Hematopoietic multipotent progenitor cell treated with erythropoietin and hydrocortisone succinate and interleukin-3 and kit ligand, for 8 days (in vitro differentiated cells): ENCODE measurements around the gene HPS6.

Source experiments
- DNase-seq: peaks from one replicate; pipeline ENCODE4 v3.0.0-alpha.2; 2015

Gene HPS6

DNA sequence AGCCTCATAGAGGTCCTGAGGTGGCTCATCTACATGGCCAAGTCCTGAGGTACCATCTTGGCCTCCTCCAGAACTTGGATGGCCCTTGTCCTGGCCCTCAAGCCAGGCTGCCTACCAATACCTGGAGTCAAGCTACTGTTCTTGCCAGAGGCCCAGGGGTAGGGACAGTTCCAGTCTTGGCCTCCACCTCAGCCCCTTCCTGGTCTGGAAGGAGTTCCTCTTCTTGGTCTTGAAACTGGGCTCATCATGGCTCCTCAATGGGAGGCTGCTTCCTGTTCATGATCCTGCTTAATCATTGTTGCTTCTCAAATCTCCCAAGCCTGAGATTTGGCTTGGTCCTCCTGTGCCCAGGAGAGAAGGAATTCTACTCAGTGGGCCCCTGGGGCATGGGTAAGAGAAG lies 3.9 kb downstream of the HPS6 start:
- no peak for DNase-seq

DNA sequence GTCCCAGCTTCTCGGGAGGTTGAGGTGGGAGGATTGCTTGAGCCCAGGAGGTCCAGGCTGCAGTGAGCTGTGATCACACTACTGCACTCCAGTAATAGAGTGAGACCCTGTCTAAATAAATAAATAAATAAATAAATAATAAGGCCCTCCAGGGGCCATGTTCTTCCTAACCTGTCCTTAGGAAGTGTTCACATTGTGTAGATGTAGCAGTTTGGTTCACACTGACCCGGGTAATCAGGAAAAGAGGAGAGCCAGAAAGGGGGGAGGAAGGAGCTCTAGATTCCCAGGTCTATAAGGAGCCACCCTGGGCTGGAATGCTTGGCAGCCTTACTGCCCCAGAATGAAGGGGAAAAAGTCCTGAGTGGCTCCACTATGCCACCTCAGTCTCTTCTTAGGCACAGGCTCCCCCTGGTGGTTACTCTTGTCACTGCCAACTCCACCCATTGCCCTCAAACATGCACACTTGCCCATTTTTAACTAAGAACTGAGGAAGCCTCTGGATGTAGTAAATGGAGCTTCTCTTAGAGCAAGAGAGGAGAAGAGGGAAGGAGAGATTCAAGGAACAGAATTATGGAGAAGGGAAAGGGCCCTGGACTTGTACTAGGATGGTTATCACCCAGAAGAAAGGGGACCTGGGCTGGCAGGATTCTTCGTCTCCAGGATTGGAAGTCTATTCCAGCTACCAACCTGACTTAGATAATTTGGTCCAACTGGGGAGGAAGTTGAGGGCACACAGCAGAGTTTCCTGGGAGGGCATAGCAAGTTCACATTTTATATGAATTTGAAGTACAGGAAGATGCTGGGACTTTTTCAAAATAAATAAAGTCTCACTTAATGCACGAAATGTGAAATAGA lies 7.8 kb downstream of the HPS6 start:
- DNase-seq: peak; percentile 86

DNA sequence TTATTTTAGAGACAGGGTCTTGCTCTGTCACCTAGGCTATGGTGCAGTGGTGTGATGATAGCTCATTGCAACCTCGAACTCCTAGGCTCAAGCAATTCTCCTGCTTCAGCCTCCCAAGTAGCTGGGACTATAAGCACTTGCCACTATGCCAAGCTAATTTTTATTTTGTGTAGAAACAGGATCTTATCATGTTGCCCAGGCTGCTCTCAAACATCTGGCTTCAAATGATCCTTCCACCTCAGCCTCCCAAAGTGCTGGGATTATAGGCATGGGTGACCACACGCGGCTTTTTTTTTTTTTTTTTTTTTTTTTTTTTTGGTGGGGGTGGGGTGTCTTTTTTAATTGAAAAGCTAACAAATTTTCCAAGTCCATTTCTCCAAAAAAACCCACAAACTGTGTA lies 18.4 kb downstream of the HPS6 start:
- peak; percentile 89 for DNase-seq

DNA sequence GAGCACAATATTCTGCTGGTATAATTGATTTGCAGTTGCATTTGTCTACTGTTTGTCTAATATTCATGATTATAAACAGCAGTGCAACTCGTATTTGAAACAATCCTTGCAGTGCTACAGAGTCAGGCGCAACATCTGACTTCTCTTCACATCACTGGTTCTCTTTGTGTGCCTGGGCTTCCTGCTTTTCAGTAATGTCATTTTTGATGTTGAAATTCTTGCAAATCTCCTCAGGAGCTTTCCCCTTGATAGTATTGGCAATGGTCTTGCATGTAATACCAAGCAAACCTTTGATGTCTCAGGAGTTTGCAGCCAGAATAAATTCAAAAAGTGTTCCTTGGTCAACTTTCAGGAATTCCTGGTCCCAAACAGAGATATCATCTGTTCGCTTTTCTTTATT lies 20.2 kb downstream of the HPS6 start:
- DNase-seq: no peak

DNA sequence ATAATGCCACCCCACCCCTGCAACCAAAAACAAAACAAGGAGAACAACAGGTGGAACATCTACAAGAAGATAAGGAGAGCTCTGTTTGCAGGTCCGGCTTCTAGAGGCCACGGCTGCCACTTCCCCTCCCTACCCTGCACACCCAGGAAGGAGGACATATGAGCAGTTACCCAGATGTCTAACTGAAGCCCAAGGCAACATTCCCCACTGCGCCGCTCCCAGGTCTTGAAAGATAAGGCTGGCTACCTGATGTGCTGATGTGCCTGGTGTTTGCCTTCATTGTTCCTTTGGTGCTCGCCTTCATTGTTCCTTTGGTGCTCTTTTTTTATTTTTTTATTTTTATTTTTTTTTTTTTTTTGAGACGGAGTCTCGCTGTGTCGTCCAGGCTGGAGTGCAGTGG lies 21.0 kb downstream of the HPS6 start:
- DNase-seq: peak; percentile 39

DNA sequence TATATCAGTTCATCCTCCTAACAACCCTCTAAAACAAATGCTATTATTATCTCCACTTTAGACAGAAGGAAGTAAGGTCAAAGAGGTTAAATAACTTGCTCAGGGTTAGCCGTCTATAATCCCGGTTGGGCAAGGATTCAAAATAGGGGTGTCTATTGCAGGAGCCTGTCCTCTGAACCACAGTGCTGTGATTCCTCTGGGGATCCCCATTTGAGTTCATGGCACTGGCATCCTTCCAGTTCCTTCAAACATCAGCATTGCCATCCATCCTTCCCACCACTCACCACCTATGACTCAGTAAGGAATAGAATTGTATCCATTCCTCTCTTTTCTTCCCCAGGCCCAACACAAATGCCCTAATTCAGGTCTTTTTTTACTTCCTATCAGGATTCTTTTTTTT lies 25.6 kb downstream of the HPS6 start:
- no peak for DNase-seq

DNA sequence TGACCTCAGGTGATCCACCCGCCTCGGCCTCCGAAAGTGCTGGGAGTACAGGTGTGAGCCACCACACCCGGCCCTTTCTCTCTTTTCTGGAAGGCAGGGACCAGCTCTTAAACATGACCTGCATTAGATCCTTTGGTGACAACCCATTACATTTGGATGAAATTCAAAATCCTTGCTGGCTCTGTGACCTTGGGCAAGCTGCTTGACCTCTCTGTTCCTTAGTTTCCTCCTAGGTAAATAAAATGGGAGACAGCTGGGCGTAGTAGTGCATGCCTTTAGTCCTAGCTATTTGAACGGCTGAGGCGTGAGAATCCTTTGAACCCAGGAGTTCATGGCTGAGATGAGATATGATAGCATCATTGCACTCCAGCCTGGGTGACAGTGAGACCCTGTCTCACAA lies 31.3 kb downstream of the HPS6 start:
- DNase-seq: no peak

DNA sequence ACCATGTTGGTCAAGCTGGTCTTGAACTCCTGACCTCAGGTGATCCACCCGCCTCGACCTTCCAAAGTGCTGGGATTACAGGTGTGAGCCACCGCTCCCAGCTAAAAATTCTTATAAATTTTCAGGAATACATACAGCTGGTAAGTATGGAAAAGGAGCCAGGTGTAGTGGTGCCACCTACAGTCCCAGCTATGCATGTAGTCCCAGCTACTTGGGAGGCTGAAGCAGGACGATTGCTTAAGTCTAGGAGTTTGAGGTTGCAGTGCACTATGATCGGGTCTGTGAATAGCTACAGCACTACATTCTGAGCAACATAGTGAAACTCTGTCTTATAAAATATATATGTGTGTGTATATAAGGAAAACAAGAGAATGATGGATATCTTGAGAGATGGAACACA lies 36.0 kb downstream of the HPS6 start:
- DNase-seq: no peak

DNA sequence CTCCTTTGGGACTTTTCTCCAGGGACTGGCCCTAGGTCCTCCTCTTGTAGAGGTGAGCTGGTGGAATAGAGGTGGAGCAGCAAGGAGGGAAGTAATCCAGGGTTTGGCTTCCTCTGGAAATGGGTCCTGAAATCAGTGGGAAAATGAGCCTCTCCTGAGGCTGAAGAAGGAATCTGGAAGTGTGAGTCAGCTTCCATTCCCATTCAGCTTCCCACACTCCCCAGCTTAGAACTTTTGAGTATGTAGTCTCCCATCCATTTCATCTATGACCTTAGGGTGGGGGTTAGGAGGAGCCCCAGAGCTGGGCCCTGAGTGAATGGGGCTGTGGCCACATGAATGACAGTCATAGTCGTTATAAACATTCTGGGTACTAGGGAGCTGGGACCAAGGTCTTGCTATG lies 37.3 kb downstream of the HPS6 start:
- no peak for DNase-seq

DNA sequence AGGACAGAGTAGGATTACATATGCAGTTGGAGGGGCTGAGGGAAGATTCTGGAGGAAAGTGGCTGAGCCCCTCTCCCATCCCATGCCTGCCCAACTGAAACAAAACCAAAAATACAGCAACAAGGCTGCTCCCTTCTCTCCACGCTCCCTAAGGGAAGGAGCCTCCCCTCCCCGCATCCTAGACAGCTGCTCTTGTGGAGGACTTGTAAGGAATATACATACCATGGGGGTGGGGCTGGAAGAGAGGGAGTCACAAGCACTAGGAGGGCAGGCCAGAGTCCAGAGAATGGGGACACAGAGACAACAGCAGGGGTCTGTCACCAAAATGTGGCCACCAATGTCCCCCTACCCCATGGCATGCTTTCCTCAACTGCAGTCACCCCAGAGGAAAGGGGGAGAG lies 41.8 kb downstream of the HPS6 start:
- DNase-seq: no peak

DNA sequence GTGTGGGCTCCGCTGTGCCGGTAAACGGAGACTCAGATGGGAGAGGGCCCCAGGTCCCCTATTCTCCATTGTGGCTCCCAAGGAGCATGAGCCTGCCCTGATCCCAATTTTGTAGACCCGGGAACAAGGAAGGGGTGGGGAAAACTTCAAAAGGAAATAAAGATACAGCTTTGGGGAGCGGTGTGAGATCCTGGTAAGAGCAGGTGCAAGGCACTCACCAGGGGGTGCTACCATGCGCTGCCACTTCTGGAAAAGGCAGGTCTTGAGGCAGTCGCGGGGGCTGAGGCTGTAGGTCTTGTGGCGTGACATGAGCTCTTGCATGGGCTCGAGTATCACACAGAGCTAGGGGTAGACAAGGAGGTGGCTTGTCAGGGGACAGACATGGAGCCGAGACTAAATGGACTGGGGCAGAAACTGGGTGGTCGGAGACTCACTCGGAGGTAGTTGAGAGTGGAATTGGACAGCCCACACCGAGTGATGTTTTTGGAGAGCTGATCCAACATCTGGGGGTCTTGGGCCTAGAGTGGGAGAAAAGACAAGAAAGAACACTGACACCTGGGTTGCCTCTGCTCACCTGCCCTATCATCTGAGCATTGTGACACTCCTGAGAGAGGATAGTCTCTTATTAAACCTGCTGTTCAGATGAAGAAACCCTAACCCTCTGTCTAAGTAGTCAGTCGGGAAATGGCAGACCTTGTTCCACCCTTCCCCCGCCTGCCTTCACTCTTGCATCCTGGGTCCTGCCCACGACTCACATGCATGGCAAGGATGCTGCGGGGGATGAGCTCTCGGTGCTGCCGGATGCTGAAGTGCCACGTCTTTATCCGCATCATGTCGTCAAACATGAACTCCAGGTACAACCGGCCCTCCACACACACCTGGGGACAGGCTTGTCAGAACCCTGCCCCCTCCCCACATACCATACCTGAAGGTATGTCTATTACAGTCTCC lies 44.3 kb downstream of the HPS6 start:
- DNase-seq: no peak

DNA sequence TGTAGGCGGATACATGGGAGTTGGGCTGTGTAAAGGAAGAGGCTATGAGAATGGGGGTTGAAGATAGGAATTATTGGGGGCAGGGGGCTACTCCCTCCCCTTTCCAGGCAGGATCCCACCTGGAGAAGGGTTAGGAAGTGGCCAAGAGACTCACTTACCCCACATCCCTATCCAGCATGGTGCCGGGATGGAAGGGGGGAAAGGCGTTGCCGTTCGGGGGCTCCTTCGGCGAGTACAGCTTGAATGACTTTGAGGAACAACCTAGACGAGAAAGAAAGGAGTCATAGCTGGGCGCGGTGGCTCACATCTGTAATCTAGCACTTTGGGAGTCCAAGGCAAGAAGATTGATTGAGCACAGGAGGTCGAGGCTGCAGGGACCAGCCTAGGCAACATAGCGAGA lies 46.1 kb downstream of the HPS6 start:
- no peak for DNase-seq

DNA sequence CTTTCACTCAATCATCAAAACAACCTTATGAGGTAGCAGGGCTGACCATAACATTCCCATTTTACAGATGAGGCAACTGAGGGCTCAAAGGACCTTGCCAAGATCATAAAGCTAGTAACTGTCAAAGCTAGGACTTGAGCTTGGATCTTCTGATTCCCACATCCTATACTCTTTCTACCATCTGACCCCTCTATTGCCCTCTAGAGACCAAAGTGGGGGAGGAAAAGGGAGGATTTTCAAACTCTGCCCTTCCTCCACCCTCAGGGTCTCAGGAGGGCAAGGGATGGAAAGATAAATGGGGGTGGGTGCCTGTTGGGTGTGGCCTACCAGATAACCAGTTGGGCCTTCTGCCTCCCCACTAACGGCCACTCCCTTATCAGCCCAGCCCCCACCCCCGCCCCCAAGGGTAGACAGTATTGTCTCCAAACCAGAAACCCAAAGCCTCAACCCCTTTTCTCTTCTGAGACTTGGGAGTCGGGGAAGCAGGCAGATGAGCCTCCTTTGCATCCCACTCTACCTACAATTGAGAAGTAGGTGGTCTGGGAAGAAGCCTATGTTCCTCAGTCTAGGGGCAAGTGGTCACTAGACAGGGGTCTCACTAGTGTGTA lies 47.2 kb downstream of the HPS6 start:
- peak; percentile 99 for DNase-seq

DNA sequence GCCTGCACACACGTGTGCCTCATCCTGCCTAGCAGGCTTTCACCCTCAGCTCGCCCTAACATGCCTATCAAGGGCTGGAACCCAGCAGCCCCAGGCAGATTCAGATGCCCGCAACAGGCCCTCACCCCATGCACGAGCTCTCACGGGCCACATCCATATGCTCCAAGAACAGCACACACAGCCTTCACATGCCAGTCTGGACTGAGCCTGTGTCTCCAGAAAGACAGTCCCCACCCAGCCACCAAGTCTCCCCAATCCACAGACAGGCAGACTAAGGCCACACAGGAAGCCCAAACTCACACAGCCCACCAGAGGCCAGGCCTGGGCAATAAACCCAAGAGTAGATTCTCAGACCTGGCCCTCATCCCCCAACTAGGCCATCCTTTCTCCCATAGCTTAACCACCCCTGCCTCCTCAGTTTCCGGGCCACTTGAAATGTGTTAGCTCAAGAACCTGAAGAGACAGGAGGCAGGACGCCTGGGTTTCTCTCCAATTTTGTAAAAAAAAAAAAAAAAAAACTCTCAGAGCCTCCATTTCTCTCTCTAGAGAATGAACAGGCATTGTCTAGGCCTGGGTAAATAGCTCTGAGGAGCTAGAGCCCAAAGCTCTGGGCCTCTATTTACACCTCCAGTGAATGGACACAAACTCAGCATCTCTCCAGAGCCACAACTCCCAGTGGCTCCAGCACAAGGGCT lies 48.3 kb downstream of the HPS6 start:
- DNase-seq: peak; percentile 83

DNA sequence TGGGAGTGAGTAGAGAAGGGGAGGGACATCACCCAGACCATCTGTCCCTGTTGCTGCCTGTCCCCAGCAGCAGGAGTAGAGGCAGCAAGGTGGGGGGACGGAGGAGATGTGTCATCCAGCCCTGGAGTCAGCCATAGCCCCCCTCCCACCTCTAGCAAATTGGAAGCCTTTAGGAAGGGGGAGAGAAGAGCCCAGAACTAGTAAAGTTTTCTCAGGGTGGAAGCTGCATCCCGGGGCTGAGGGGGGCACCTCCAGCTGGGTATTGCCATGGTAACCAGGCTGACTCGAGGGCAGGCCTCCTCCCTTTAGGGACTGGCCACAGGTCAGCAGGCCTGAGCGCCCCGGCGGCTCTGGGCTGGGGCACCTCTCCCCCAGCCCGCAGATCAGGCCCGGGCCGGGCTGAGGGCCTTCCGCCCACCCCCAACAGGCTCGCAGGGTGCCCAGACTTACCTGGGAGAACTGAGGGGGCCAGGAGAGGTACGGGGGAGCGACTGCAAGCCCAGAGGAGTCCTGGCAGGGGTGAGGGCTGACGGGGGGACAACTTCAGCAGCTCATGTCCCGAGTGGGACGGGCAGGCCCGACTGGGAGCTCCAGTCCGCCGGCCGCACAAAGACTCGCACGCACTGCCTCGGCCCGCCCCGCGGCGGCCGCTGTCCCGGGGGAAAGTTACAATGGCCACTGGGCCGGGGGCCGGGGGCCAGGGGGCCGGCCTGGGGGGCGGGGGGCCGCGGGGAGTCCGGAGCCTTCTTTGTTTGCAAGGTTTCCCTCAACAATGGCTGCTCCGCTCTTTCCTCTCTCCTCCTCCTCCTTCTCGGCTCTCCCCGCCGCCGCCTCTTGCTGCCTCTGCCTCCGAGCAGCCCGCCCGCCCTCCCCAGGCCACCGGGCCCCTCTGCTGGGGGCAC lies 49.1 kb downstream of the HPS6 start:
- peak; percentile 65 for DNase-seq

DNA sequence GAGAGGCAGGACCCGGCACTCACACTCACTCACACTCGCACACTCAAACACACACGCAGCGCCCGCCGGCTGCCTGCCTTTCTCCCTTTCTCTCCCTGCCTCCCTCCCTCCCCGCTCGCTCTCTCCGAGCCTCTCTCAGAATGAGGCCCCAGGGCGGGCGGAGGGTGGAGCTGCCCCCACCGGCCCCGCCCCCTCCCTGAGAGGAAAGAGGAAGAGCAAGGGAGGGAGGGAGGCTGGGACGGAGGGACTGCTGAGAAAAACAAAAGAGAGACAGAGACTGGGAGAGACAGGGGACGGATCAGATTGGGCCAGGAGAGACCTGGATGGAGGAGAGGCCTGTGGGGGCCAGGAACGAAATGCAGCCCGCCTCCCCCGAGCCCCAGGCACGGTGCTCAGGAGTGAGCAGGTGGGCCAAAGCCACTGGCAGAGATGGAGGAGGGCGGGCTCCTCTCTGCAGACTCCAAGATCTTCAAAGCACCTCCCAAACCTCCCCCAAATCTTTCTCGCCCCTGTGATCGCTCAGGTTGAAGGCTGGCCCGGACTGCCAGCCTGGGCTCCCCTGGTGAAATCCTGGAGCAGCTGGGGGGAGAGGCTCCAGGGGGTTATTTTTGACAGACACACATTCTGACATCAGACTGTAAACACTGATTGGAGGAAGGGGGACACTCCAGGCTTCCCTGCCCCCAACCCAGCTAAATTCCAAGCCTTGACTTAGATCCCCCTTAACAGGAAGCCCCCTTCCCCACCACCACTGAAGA lies 49.9 kb downstream of the HPS6 start:
- DNase-seq: peak; percentile 94

DNA sequence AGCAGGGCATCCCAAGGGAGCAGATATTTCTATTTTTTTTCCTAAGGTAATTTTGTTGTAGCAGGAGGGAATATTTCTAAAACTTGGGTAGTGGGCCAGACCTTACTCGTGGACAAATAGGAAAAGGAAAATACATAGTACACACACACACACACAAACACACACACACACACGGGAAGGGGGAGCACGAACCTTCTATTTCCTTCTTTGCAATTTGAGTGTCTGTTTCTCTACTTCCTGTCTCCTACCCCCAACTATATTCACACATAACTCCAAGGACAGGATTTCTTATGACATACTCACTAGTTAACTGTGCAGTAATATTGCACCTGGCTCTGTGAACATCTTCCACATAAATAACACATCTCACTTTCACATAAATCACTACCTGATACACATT lies 50.6 kb downstream of the HPS6 start:
- no peak for DNase-seq

DNA sequence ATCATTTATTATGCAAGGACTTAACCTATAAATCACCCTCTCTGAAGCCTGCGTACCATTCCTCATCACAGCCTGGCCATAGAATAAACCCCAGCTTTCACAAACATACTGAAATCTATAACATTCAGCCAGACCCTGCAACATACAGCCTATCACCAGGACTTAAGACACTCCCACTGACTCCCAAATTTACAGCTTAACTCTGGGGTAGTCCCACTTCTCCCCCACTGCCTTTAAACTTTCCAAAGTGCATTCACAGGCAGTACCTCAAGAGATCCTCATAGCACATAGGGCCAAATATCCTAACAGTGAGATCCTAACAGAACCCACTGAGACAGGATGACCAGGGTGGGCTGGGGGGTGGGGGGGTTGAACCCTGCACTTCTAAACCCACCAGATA lies 51.5 kb downstream of the HPS6 start:
- DNase-seq: no peak
